Measurements from ENCODE around the gene RAP2B. TPM values are rescaled to one million over a fixed set of nuclear protein-coding genes. Genes with fewer than 3 reads are reported as not detected.
A peak's percentile ranks its signal among the peaks of the same experiment; 100 is the strongest.
"Not testable (repeated sequence)": the region's sequence is repeated elsewhere in the genome, so short reads cannot be mapped to it uniquely, and the experiment has no call there.

The RAP2B gene
- 0.28 TPM for polyA plus RNA-seq (2012; ENCODE audit: insufficient read depth, insufficient read length, low read depth)

GRCh38 chr3:153161714-153162512 lies at the start of gene RAP2B:
RAP2B (plus strand) TSS chr3:153162226; CDS start chr3:153162694, 468 bp downstream.
- H3K4me1 ChIP-seq, result no peaks in the 10 kb centered on the region
- no peak for TF ChIP-seq CTCF (IDR thresholded peaks at IDR 0.05; ENCODE audit: low read depth, low read length)
- H3K27me3 ChIP-seq, result peaks cover 18% of the 10 kb centered on the region
- H3K36me3 ChIP-seq, result no peaks in the 10 kb centered on the region
- peak; percentile 92 for DNase-seq
- H3K9me3 ChIP-seq, result peaks cover 4% of the 10 kb centered on the region; the same call in 1 of the 2 replicates
- H3K4me3 ChIP-seq (ENCODE audit: low read depth, low read length), result peak within 1 kb of the TSS; percentile 79

- no peak for DNase-seq
- H3K9me3 ChIP-seq, result no peaks in the 10 kb centered on the region
- no peaks in the 10 kb centered on the region for H3K36me3 ChIP-seq
- H3K27me3 ChIP-seq, result no peaks in the 10 kb centered on the region
- no peaks in the 10 kb centered on the region for H3K4me1 ChIP-seq
- H3K4me3 ChIP-seq (ENCODE audit: low read depth, low read length), result no peak overlapping the region
- no peak for TF ChIP-seq CTCF (IDR thresholded peaks at IDR 0.05; ENCODE audit: low read depth, low read length)
These were observed 48.5 kb upstream of the RAP2B start for GRCh38 chr3:153113541-153113940.

- not testable (repeated sequence) for H3K9me3 ChIP-seq
These were observed 47.8 kb upstream of the RAP2B start for GRCh38 chr3:153114270-153114669.

GRCh38 chr3:153115326-153115725 lies 46.7 kb upstream of the RAP2B start:
- no peak for TF ChIP-seq CTCF (IDR thresholded peaks at IDR 0.05; ENCODE audit: low read depth, low read length)
- Histone ChIP-seq H3K4me3 (ENCODE audit: low read depth, low read length) (no peak overlapping the region), H3K27me3 (no peaks in the 10 kb centered on the region), H3K36me3 (no peaks in the 10 kb centered on the region), H3K4me1 (no peaks in the 10 kb centered on the region), H3K9me3 (no peaks in the 10 kb centered on the region; the same call in 1 of the 2 replicates)
- DNase-seq, result no peak

More at GRCh38 chr3:153114270-153114669, 47.8 kb upstream of the RAP2B start:
- not testable (repeated sequence) for H3K4me1 ChIP-seq; H3K27me3 ChIP-seq; DNase-seq; H3K36me3 ChIP-seq; H3K4me3 ChIP-seq (ENCODE audit: low read depth, low read length)

- no peak for TF ChIP-seq CTCF (IDR thresholded peaks at IDR 0.05; ENCODE audit: low read depth, low read length)
- Histone ChIP-seq H3K27me3 (no peaks in the 10 kb centered on the region), H3K4me1 (no peaks in the 10 kb centered on the region), H3K4me3 (ENCODE audit: low read depth, low read length) (no peak overlapping the region), H3K36me3 (no peaks in the 10 kb centered on the region), H3K9me3 (no peaks in the 10 kb centered on the region)
- no peak for DNase-seq
These were observed 34.2 kb upstream of the RAP2B start for GRCh38 chr3:153127788-153128187.

GRCh38 chr3:153129426-153129825 lies 32.6 kb upstream of the RAP2B start:
- Histone ChIP-seq H3K27me3 (no peaks in the 10 kb centered on the region), H3K4me1 (no peaks in the 10 kb centered on the region), H3K4me3 (ENCODE audit: low read depth, low read length) (no peak overlapping the region), H3K36me3 (no peaks in the 10 kb centered on the region), H3K9me3 (no peaks in the 10 kb centered on the region)
- DNase-seq, result no peak
- no peak for TF ChIP-seq CTCF (IDR thresholded peaks at IDR 0.05; ENCODE audit: low read depth, low read length)
